IPS-20b (cell line): ENCODE results near the gene CTNND2.

ENCODE experiments used
- H3K27ac ChIP-seq: one replicate; pipeline ENCODE4 v1.5.1; 2013; ENCODE audit warnings: low read length
- H3K27me3 ChIP-seq: 2 replicates; pipeline ENCODE4 v1.6.1; 2013; ENCODE audit warnings: mild to moderate bottlenecking, low read length, inconsistent platforms; ENCODE audit not compliant: insufficient read depth
- H3K36me3 ChIP-seq: 2 replicates; pipeline ENCODE4 v1.6.1; 2013; ENCODE audit warnings: low read depth, mild to moderate bottlenecking, inconsistent platforms, low read length, moderate library complexity; ENCODE audit not compliant: insufficient read depth
- H3K4me1 ChIP-seq: 2 replicates; pipeline ENCODE4 v1.6.1; 2013; ENCODE audit warnings: mild to moderate bottlenecking, control low read depth, inconsistent platforms, low read length, moderate library complexity; ENCODE audit not compliant: insufficient read depth
- H3K4me3 ChIP-seq: 2 replicates; pipeline ENCODE4 v1.5.1; 2013; ENCODE audit warnings: mild to moderate bottlenecking, low read length, inconsistent platforms
- H3K9ac ChIP-seq: 2 replicates; pipeline ENCODE4 v1.6.1; 2013; ENCODE audit warnings: low read depth, mild to moderate bottlenecking, inconsistent platforms, low read length, moderate library complexity
- H3K9me3 ChIP-seq: 2 replicates; pipeline ENCODE4 v1.6.1; 2013; ENCODE audit warnings: mild to moderate bottlenecking, low read depth, low read length, inconsistent platforms; ENCODE audit not compliant: insufficient read depth

Gene CTNND2

DNA sequence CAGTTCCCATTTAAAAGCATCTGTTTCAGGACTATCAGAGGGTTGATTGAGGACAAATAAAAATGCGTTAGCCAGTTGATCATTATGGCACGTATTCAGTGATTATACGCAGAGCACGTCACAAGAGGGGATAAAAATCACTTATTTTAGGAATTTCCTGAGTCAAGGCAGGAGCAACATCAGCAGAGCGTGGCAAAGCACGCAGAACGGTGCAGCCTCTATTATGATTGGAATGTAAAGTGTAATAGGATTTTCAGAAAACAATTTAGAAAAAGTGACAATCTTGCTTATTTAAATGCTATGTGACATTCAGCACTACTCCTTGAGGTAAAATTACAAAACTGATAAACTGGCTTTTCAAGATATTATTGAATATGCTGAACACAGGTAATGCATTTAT, 729.7 kb downstream of the CTNND2 start:
- H3K27me3 ChIP-seq, result no peaks in the 10 kb centered on the region
- no peak overlapping the region for H3K9ac ChIP-seq
- no peaks in the 10 kb centered on the region for H3K36me3 ChIP-seq
- no peaks in the 10 kb centered on the region for H3K9me3 ChIP-seq
- no peak overlapping the region for H3K27ac ChIP-seq
- H3K4me3 ChIP-seq, result no peak overlapping the region
- H3K4me1 ChIP-seq, result no peaks in the 10 kb centered on the region

DNA sequence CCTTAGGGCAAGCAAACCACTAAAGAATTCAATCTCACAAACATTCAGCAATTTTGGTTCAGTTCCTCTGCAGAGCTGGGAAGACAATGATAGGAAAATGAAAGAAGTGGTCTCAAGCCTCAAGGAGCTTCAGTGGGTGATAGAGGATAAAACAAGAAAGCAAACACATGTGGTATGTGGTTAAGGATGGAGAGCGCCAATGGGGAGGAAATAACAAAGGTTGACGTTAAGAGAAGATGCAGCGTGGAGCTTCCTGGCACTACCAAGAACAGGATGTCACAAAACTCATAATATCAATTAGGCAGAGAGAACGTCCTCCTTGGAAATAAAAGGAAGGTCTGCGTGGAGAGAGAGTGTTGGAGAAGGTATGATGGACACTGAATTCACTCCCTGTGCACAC, 731.8 kb downstream of the CTNND2 start:
- Histone ChIP-seq H3K9ac (no peak overlapping the region), H3K27me3 (no peaks in the 10 kb centered on the region), H3K36me3 (no peaks in the 10 kb centered on the region), H3K9me3 (no peaks in the 10 kb centered on the region), H3K4me1 (no peaks in the 10 kb centered on the region), H3K27ac (no peak overlapping the region), H3K4me3 (no peak overlapping the region)

DNA sequence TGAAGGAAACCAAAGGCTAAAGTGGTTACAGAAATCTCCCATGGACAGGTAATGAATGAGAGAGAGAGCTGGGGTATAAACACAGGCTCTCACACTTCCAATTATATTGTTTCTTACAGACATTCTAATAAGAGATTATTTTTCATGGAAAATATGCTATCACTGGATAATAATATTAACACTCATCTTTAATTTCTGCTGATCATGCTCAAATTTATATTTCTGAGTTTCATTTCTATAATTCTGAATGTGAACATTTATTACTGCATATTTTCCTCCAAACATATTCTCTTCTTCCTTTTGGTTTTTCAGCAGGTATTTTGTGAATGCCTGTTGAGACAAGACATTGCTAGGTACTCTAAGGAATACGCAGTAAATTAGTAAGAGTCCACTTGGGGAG, 733.0 kb downstream of the CTNND2 start:
- H3K27ac ChIP-seq, result no peak overlapping the region
- H3K27me3 ChIP-seq, result no peaks in the 10 kb centered on the region
- no peak overlapping the region for H3K9ac ChIP-seq
- H3K4me3 ChIP-seq, result no peak overlapping the region
- no peaks in the 10 kb centered on the region for H3K4me1 ChIP-seq
- H3K36me3 ChIP-seq, result no peaks in the 10 kb centered on the region
- no peaks in the 10 kb centered on the region for H3K9me3 ChIP-seq

DNA sequence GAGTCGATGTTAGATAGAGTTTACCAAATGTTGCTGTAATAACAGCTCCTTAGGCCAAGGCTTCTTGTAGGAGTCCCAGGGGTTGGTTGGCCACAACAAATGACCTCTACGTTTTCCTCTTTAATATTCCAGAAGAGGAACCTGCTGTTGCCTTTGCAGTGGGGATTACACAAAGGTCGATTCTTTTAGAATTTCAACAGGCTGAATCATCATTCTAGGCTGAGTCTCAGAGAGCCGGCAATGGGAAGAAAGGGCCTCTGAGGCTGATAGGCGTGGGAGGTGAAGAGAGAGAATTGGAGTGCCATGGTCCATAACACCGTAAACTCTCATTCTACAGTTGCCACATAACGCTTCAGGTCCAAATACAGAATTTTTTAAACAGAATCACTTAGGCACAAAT, 737.3 kb downstream of the CTNND2 start:
- no peaks in the 10 kb centered on the region for H3K4me1 ChIP-seq
- H3K9ac ChIP-seq, result no peak overlapping the region
- no peaks in the 10 kb centered on the region for H3K9me3 ChIP-seq
- no peaks in the 10 kb centered on the region for H3K27me3 ChIP-seq
- H3K27ac ChIP-seq, result no peak overlapping the region
- no peak overlapping the region for H3K4me3 ChIP-seq
- no peaks in the 10 kb centered on the region for H3K36me3 ChIP-seq

DNA sequence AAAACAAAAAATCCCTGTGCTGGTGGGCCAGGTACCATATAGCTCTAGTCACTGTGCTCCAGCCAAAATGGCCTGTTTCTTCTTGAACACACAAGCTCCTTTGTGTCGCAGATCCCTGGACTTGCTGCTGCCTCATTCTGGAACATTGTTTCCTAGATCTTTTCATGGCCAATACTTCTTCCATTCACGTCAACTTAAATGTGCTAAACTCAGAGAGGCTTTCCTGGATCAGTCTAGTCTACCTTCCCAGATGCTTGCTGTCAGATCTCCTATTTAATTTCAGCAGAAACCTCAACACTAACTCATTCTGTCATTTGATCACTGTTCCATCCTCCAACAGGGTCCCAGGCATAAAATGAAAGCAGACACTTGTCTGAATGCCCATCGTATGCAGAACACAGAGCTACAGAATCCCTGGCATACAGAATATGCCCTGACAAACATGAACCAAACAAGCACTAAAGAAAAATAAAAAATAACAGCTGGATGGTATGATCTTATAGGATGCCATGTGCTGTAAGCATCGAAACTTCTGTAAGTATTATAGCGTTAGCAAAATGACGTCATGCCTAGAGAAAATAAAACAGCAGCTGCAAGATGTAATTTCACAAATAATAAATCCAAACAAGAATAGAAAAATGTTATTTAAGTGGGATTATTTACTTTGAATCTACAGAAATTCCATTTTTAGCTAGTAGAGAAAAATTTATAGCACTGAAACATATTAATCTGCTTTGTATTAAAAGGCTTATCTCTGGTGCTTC, 739.5 kb downstream of the CTNND2 start:
- no peaks in the 10 kb centered on the region for H3K9me3 ChIP-seq
- no peak overlapping the region for H3K27ac ChIP-seq
- H3K36me3 ChIP-seq, result no peaks in the 10 kb centered on the region
- no peak overlapping the region for H3K9ac ChIP-seq
- H3K4me1 ChIP-seq, result no peaks in the 10 kb centered on the region
- H3K27me3 ChIP-seq, result no peaks in the 10 kb centered on the region
- H3K4me3 ChIP-seq, result no peak overlapping the region

DNA sequence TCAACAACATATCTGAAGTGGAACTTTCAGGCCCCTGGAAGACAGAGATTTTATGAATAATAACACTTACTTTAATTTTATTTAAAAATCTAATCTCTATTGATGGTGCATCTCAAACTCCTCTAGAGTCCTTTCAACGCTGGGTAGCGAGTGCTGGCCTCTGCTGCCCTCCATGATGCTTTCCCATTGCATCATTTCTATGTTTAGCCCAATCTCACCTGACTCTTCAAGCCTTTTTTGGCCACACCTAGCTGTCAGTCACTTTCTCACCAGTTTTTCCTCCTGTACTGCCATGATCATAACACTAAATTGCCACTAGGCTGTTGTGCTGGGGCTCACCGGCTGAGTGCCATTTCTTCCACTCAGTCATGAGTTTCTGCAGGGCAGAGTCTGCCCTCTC, 747.1 kb downstream of the CTNND2 start:
- no peaks in the 10 kb centered on the region for H3K36me3 ChIP-seq
- H3K27ac ChIP-seq, result no peak overlapping the region
- H3K9ac ChIP-seq, result no peak overlapping the region
- no peaks in the 10 kb centered on the region for H3K27me3 ChIP-seq
- no peaks in the 10 kb centered on the region for H3K4me1 ChIP-seq
- no peak overlapping the region for H3K4me3 ChIP-seq
- H3K9me3 ChIP-seq, result no peaks in the 10 kb centered on the region

DNA sequence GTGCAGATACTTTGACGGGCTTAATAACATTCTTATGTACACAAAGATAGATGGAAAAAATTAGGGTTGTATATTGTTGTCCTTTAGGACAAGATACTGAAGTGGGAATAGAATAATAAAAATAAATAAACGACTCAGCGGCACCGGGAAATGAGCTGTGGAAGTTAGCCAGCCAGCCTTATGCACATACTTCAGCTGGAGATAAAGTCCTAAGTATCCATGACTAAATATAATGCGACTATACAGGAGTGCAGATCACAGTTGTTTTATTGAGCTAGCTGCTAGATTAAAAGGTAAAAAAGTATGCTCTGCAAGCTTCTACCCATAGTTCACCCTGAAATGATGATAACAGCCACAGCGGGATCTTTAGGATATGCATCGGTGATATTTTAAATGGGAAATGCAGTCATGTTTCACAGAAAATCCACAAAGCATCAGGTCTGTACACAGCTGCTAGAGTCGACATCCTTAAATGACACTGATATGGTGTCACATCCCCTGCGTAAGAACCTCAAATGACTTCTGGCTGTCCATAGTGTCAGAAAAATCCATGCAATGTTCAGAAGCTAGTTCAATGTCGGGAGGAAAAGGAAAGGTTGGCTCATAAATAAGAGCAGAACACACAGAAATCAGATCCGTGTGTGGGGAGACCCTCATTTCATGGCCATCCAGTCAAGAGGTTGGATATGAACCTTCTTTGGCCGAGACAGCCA, 750.4 kb downstream of the CTNND2 start:
- Histone ChIP-seq H3K36me3 (no peaks in the 10 kb centered on the region), H3K27ac (no peak overlapping the region), H3K4me1 (no peaks in the 10 kb centered on the region), H3K9ac (no peak overlapping the region), H3K9me3 (no peaks in the 10 kb centered on the region), H3K27me3 (no peaks in the 10 kb centered on the region), H3K4me3 (no peak overlapping the region)

DNA sequence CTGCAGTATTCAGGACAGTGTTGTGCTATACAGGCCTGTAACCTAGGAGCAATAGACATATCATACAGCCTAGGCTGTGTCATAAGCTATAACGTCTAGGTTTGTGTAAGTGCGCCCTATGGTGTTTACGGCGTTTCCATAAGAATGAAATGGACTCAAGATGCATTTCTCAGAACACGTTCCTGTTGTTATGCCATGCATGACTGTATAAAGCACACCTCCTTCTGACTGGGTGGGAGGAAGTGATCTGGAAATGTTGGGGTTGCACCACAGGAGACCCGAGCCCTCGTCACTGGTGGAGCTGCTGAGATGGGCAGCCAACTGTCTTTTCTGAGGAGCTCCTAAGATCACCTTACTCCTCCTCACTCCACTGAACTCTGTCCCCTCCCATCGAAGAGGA, 751.9 kb downstream of the CTNND2 start:
- Histone ChIP-seq H3K9ac (no peak overlapping the region), H3K9me3 (no peaks in the 10 kb centered on the region), H3K36me3 (no peaks in the 10 kb centered on the region), H3K27ac (no peak overlapping the region), H3K27me3 (no peaks in the 10 kb centered on the region), H3K4me3 (no peak overlapping the region), H3K4me1 (no peaks in the 10 kb centered on the region)

DNA sequence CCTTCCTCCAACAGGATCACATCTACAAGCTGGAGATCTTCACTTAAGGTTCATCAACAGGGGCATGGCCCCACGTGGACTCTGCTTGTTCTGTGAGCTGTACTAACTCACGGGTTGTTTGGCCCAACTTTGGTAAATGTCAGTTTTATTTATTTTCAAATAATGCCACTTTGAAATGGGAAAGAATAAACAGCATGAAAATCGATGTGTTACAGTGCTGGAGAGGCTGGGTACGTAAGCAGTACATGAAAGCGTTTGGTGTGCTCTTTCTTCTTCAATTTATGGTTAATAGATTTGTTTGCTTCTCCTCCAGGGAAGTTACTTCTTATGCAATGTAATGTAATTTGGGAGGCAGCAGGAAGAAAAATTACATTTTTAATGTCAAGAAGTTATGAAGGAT, 753.3 kb downstream of the CTNND2 start:
- Histone ChIP-seq H3K27me3 (no peaks in the 10 kb centered on the region), H3K36me3 (no peaks in the 10 kb centered on the region), H3K9me3 (no peaks in the 10 kb centered on the region), H3K27ac (no peak overlapping the region), H3K4me1 (no peaks in the 10 kb centered on the region), H3K9ac (no peak overlapping the region), H3K4me3 (no peak overlapping the region)

DNA sequence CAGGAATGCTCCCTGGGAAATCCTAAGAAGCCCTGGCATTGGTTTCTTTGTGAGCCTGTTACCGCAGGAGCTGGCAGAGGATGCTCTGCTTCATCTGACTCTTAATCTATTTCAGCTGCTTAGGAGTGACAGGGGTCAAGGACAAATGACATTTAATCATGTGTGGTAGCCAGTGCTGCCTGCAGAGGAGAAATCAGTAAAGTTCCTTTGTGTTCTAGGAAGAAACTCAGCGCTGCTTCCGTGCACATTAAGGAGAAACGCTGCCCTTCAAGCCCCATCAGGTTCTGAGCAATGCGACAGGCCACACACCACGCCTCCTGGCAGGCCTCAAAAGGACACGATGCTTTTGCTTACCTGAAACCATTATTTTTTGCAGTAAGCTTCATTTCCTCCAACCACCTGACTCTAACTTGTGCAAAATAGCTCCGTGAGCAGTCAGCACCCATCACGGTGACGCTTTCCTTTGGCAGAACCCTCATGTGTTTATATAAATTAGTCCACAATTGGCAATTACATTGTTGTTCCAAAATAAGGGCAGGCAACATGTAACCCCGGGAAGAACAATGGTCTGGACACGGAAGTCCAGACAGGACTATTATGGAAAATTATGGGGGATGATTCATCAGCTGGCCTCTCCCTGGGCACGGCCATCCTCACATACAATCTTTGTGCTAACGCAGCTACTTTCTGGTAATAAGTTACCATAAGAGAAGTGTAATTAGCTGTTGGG, 755.3 kb downstream of the CTNND2 start:
- Histone ChIP-seq H3K4me3 (no peak overlapping the region), H3K9me3 (no peaks in the 10 kb centered on the region), H3K27ac (no peak overlapping the region), H3K9ac (no peak overlapping the region), H3K36me3 (no peaks in the 10 kb centered on the region), H3K4me1 (no peaks in the 10 kb centered on the region), H3K27me3 (no peaks in the 10 kb centered on the region)

DNA sequence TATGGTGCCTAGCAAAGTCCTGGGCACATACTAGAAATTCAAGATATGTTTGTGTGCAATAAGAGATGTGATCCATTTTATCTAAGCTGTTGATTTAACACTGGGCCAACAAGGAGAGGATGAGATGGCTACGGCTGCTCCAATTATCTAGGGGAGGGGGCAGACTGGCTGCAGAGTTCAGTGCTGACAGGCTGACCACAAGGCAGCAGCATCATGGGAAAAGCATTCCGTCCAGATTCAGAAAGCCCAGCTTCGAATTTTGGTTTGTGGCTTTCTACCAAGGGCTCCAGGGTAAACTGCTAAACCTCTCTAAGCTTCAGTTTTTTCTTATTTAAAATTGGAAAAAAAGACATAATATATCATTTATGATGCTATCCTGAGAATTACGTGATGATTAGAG, 758.1 kb downstream of the CTNND2 start:
- Histone ChIP-seq H3K9me3 (no peaks in the 10 kb centered on the region), H3K4me1 (no peaks in the 10 kb centered on the region), H3K36me3 (no peaks in the 10 kb centered on the region), H3K4me3 (no peak overlapping the region), H3K27ac (no peak overlapping the region), H3K27me3 (no peaks in the 10 kb centered on the region), H3K9ac (no peak overlapping the region)
